PFSK-1 (cell line): Measurements from ENCODE around the gene PTPRK.

Source experiments
- POLR2AphosphoS5 ChIP-seq: IDR thresholded peaks from 2 replicates; pipeline ENCODE4 v1.6.1; 2012; ENCODE audit warnings: low read depth, mild to moderate bottlenecking, control low read depth, low read length, moderate library complexity
- TF ChIP-seq, protein P1 (sequence below), 2 experiments: IDR thresholded peaks; 2 replicates each; pipeline versions ENCODE4 v1.6.1 to v1.8.0; 2011 to 2012; ENCODE audit warnings: low read depth in 2 of 2, low read length in 2 of 2, control low read depth in 1 of 2, inconsistent platforms in 1 of 2, mild to moderate bottlenecking in 1 of 2, moderate library complexity in 1 of 2; ENCODE audit not compliant: insufficient read depth in 1 of 2

DNA sequence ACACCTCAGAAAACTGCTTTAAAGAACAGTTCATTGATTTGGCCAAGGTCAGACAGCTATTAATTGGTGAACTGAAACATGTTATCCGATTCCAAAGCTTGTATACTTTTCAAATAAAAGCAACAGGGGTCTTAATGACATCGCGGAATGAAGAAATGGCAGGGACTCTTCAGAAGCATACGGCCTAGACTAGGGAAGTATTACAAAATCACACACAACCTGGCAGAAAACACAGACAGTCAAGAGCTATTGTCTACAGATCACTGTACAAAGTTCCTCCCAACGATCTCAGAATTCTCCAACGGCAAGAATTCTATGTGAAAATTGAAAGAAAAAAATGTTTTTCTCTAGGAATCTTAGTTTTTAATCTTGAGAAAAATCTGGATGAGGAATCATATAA is 105.5 kb downstream of the PTPRK start:
- TF ChIP-seq, protein P1, sequence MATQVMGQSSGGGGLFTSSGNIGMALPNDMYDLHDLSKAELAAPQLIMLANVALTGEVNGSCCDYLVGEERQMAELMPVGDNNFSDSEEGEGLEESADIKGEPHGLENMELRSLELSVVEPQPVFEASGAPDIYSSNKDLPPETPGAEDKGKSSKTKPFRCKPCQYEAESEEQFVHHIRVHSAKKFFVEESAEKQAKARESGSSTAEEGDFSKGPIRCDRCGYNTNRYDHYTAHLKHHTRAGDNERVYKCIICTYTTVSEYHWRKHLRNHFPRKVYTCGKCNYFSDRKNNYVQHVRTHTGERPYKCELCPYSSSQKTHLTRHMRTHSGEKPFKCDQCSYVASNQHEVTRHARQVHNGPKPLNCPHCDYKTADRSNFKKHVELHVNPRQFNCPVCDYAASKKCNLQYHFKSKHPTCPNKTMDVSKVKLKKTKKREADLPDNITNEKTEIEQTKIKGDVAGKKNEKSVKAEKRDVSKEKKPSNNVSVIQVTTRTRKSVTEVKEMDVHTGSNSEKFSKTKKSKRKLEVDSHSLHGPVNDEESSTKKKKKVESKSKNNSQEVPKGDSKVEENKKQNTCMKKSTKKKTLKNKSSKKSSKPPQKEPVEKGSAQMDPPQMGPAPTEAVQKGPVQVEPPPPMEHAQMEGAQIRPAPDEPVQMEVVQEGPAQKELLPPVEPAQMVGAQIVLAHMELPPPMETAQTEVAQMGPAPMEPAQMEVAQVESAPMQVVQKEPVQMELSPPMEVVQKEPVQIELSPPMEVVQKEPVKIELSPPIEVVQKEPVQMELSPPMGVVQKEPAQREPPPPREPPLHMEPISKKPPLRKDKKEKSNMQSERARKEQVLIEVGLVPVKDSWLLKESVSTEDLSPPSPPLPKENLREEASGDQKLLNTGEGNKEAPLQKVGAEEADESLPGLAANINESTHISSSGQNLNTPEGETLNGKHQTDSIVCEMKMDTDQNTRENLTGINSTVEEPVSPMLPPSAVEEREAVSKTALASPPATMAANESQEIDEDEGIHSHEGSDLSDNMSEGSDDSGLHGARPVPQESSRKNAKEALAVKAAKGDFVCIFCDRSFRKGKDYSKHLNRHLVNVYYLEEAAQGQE (IDR thresholded peaks at IDR 0.05; ENCODE audit: insufficient read depth in 1 of 2, low read depth in 2 of 2, low read length in 2 of 2): no peak
- TF ChIP-seq POLR2AphosphoS5: no peak
